ENCODE results near the gene SORBS1.

DNA sequence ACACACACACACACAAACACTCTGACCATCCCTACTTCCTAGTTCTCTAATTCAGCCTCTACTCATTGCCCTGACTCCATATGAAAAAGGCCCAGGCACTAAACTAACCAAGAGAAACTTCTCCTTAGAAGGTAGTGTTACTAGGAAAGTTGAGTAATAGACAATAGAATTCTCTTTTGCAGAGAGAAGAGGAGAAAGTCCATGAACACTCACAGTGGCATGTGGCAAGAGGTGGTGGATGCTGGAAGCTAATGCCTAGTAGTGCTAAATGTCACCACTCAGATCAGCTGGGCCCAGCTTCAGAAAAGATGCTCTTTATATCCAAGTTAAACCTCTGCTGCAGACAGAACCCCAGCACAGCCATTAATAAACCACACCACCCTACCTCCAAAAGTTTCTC lies 58.2 kb downstream of the SORBS1 start:
- TF ChIP-seq, protein P1, sequence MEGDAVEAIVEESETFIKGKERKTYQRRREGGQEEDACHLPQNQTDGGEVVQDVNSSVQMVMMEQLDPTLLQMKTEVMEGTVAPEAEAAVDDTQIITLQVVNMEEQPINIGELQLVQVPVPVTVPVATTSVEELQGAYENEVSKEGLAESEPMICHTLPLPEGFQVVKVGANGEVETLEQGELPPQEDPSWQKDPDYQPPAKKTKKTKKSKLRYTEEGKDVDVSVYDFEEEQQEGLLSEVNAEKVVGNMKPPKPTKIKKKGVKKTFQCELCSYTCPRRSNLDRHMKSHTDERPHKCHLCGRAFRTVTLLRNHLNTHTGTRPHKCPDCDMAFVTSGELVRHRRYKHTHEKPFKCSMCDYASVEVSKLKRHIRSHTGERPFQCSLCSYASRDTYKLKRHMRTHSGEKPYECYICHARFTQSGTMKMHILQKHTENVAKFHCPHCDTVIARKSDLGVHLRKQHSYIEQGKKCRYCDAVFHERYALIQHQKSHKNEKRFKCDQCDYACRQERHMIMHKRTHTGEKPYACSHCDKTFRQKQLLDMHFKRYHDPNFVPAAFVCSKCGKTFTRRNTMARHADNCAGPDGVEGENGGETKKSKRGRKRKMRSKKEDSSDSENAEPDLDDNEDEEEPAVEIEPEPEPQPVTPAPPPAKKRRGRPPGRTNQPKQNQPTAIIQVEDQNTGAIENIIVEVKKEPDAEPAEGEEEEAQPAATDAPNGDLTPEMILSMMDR (IDR thresholded peaks at IDR 0.05), result no peak
- TF ChIP-seq POLR2A (IDR thresholded peaks at IDR 0.05), result no peak
- no peak for TF ChIP-seq EP300 (IDR thresholded peaks at IDR 0.05)
